Measurements from ENCODE around the gene ASB1.

The ASB1 gene

GRCh38 chr2:238498691-238499295 lies 72.1 kb downstream of the ASB1 start (continued):
- TF ChIP-seq ZNF48 (tag by site-specific recombination; IDR thresholded peaks at IDR 0.05) = no peak
- TF ChIP-seq ZNF350 (tag by site-specific recombination; IDR thresholded peaks at IDR 0.05) = no peak
- no peak for TF ChIP-seq ZBTB20 (tag by site-specific recombination; IDR thresholded peaks at IDR 0.05)
- no peak for TF ChIP-seq ZNF221 (tag by site-specific recombination; IDR thresholded peaks at IDR 0.05; ENCODE audit: borderline replicate concordance)

- ChIA-PET CTCF (interaction anchor here (0.5 to 1.2 kb wide), 2 partner anchors 13 to 38 kb away, joined by 3 to 5 read pairs; no protein-coding TSS in a partner anchor), POLR2A (no interaction called here)
- H3K36me3 ChIP-seq (ENCODE audit: control insufficient read depth in 2 of 2, insufficient read depth in 1 of 2, low read length in 2 of 2) = no peaks in the 10 kb centered on the region
- H3K4me1 ChIP-seq (ENCODE audit: control insufficient read depth, insufficient read depth, low read length) = no peaks in the 10 kb centered on the region
- H3K27ac ChIP-seq (ENCODE audit: extremely low read depth, low read depth, low read length) = no peak overlapping the region
- H3K4me3 ChIP-seq (ENCODE audit: low read depth, low read length) = no peak overlapping the region
- no peaks in the 10 kb centered on the region for H3K9me3 ChIP-seq (ENCODE audit: control insufficient read depth, insufficient read depth, low read depth, low read length)
- TF ChIP-seq, protein P1, sequence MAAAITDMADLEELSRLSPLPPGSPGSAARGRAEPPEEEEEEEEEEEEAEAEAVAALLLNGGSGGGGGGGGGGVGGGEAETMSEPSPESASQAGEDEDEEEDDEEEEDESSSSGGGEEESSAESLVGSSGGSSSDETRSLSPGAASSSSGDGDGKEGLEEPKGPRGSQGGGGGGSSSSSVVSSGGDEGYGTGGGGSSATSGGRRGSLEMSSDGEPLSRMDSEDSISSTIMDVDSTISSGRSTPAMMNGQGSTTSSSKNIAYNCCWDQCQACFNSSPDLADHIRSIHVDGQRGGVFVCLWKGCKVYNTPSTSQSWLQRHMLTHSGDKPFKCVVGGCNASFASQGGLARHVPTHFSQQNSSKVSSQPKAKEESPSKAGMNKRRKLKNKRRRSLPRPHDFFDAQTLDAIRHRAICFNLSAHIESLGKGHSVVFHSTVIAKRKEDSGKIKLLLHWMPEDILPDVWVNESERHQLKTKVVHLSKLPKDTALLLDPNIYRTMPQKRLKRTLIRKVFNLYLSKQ (tag by site-specific recombination; IDR thresholded peaks at IDR 0.05; ENCODE audit: borderline replicate concordance) = no peak
Measured at GRCh38 chr2:238499731-238500580, 73.2 kb downstream of the ASB1 start.

- ChIA-PET POLR2A (no interaction called here), CTCF (interaction anchor here (2.1 kb wide), 1 partner anchor 12 kb away, joined by 7 read pairs; no protein-coding TSS in a partner anchor)
- Histone ChIP-seq H3K27ac (ENCODE audit: extremely low read depth, low read depth, low read length) (no peak overlapping the region), H3K36me3 (ENCODE audit: control insufficient read depth in 2 of 2, insufficient read depth in 1 of 2, low read length in 2 of 2) (no peaks in the 10 kb centered on the region), H3K4me1 (ENCODE audit: control insufficient read depth, insufficient read depth, low read length) (no peaks in the 10 kb centered on the region), H3K9me3 (ENCODE audit: control insufficient read depth, insufficient read depth, low read depth, low read length) (no peaks in the 10 kb centered on the region), H3K4me3 (ENCODE audit: low read depth, low read length) (no peak overlapping the region)
- TF ChIP-seq ZBTB21 (tag by site-specific recombination; IDR thresholded peaks at IDR 0.05) (no peak), ZNF626 (tag by site-specific recombination; IDR thresholded peaks at IDR 0.05) (no peak), ZNF560 (tag by site-specific recombination; IDR thresholded peaks at IDR 0.05; ENCODE audit: borderline replicate concordance) (no peak), KLF16 (tag by site-specific recombination; IDR thresholded peaks at IDR 0.05) (no peak), SP3 (tag by site-specific recombination; IDR thresholded peaks at IDR 0.05) (no peak), ZNF510 (tag by site-specific recombination; IDR thresholded peaks at IDR 0.05; ENCODE audit: insufficient replicate concordance) (no peak), ZNF311 (tag by site-specific recombination; IDR thresholded peaks at IDR 0.05; ENCODE audit: borderline replicate concordance) (no peak), ZEB2 (tag by site-specific recombination; IDR thresholded peaks at IDR 0.05) (no peak), ZNF157 (tag by site-specific recombination; IDR thresholded peaks at IDR 0.05) (no peak), ZNF558 (tag by site-specific recombination; IDR thresholded peaks at IDR 0.05) (no peak)
Measured at GRCh38 chr2:238501311-238501710, 74.6 kb downstream of the ASB1 start.

All from HEK293 (cell line).